T1000 (cell line): ENCODE measurements around the gene ZNF609.

Source experiments
- DNase-seq: peaks from one replicate; lab custom pipeline; 2025; ENCODE audit warnings: mixed read lengths; lab: John Stamatoyannopoulos, UW

The ZNF609 gene, protein sequence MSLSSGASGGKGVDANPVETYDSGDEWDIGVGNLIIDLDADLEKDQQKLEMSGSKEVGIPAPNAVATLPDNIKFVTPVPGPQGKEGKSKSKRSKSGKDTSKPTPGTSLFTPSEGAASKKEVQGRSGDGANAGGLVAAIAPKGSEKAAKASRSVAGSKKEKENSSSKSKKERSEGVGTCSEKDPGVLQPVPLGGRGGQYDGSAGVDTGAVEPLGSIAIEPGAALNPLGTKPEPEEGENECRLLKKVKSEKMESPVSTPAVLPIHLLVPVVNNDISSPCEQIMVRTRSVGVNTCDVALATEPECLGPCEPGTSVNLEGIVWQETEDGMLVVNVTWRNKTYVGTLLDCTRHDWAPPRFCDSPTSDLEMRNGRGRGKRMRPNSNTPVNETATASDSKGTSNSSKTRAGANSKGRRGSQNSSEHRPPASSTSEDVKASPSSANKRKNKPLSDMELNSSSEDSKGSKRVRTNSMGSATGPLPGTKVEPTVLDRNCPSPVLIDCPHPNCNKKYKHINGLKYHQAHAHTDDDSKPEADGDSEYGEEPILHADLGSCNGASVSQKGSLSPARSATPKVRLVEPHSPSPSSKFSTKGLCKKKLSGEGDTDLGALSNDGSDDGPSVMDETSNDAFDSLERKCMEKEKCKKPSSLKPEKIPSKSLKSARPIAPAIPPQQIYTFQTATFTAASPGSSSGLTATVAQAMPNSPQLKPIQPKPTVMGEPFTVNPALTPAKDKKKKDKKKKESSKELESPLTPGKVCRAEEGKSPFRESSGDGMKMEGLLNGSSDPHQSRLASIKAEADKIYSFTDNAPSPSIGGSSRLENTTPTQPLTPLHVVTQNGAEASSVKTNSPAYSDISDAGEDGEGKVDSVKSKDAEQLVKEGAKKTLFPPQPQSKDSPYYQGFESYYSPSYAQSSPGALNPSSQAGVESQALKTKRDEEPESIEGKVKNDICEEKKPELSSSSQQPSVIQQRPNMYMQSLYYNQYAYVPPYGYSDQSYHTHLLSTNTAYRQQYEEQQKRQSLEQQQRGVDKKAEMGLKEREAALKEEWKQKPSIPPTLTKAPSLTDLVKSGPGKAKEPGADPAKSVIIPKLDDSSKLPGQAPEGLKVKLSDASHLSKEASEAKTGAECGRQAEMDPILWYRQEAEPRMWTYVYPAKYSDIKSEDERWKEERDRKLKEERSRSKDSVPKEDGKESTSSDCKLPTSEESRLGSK (N-terminal part only)

DNA sequence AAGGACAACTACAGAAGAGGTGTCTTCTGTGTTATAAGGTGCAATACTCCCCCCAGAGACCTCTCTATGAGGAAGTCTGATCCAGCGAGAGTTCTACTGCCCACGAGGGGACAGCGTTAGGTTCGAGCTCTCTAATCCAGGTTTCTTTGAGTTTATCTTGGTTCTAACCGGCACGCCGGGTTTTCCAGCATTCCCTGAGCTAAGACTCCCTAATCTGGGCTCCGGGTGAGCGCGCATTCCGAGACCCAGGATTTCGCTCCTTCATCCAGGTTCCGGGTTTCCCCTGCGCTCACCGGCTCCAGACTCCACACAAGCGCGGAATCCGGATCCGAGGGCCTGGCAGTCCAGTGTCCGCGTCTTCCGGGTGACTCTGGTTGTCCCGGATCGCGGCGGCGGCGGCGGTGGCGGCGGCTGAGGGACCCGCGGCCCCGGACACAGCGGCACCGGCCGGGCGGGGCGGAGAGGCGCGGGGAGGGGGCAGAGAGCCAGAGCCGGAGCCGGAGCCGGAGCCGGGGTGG lies at the start of gene ZNF609:
Gene ZNF609, plus strand, starts transcription at position 373 of the 518 bp plus-strand sequence. CDS start 38,842 bp downstream, outside the sequence.
- peak; percentile 93 for DNase-seq

DNA sequence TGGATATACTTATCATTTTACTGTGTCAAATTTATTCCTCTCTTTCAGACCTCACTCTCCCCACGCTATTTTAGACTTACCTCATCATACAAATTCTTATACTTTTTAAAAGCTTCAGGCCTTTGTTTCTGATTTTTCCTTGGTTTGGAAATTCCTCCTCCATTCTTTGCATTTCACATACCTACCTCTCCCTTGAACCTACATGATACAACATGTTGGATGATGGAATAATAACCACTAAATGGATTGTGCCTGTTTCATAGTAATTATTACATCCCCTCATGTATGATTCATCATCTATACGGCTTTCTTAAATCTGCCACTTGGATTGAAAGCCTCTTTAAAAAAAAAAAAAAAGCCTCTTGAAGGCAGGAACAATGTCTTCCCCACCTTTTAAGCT lies 48.2 kb upstream of the ZNF609 start:
- no peak for DNase-seq

GRCh38 chr15:64422697-64423096 lies 37.7 kb upstream of the ZNF609 start:
- DNase-seq = no peak

- no peak for DNase-seq
Observed at GRCh38 chr15:64423970-64424369, 36.4 kb upstream of the ZNF609 start.

GRCh38 chr15:64425221-64425620 lies 35.2 kb upstream of the ZNF609 start:
- no peak for DNase-seq

GRCh38 chr15:64426845-64427465 lies 33.4 kb upstream of the ZNF609 start:
- DNase-seq = no peak

- no peak for DNase-seq
Observed at GRCh38 chr15:64429448-64429847, 30.9 kb upstream of the ZNF609 start.

- no peak for DNase-seq
Observed at GRCh38 chr15:64430000-64430735, 30.2 kb upstream of the ZNF609 start.

- DNase-seq = no peak
Observed at GRCh38 chr15:64437982-64438381, 22.4 kb upstream of the ZNF609 start.

DNA sequence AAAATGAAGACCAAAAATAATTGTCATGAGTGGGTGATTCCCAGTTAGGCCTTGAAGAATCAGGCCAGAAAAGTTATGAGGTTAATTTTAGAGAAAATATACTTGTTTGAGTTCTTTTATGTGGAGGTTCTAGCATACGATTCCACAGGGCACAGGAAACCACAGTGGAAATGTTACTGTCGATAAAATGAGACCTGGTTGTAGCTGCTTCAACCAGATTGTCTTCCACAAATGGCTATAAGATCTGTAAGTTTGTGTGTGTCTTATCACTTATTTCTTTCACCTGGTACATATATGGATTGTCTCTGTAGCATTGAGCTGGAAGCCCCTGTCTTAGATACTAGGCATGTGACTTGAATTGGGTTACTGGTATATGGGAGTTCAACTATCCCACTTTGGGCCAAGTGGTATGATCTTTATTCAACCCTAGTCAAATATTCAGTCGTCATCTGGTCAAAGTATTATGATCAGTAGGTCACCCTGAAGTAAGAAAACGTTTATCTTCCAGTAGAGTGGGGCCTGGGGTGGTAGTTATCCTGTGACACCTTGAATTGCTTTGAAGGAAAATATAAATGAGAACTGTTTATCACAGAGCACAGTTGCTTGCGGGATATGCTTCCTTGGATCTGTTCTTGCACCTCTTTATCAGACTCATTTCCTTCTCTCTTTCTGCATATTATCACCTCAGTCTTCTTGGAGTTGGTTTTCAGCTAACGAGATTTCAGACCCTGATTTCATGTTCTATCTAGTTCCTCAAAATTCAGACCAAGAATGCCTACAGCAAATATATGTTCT lies 21.5 kb upstream of the ZNF609 start:
- DNase-seq = no peak

DNA sequence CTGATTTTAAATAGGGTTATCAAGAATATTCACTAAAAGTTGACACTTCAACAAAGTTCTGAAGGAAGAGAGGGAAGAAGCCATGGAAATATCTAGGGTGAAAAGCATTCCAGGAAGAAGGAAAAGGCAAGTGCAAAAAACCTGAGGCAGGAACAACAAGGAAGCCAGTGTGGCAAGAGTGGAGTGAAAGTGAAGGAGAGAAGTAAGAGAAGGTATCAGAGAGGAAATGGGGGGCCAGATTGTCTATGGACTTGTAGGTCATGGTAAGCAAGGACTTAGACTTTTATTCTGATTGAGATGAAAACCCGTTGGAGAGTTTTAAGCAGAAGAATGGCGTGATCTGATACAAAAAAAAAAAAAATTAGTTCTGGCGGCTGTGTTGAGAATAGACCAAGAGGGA lies 18.5 kb upstream of the ZNF609 start:
- no peak for DNase-seq

DNA sequence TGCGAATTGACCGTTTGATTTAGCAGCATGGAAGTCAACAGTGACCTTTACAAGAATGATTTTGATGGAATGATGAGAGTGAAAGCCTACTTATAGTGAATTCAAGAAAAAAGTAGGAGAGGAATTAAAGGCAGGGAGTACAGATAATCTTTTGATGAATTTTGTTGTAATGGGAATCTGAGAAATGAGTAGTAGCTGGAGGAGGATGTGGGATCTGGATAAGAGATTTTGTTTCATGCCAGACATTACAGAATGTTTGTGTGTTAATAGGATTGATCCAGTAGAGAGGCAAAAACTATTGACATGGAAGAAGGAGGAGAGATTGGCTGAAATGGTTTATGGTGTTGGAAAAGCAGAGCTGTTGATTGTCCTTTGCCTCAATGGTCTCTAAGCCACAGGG lies 17.4 kb upstream of the ZNF609 start:
- DNase-seq = no peak

DNA sequence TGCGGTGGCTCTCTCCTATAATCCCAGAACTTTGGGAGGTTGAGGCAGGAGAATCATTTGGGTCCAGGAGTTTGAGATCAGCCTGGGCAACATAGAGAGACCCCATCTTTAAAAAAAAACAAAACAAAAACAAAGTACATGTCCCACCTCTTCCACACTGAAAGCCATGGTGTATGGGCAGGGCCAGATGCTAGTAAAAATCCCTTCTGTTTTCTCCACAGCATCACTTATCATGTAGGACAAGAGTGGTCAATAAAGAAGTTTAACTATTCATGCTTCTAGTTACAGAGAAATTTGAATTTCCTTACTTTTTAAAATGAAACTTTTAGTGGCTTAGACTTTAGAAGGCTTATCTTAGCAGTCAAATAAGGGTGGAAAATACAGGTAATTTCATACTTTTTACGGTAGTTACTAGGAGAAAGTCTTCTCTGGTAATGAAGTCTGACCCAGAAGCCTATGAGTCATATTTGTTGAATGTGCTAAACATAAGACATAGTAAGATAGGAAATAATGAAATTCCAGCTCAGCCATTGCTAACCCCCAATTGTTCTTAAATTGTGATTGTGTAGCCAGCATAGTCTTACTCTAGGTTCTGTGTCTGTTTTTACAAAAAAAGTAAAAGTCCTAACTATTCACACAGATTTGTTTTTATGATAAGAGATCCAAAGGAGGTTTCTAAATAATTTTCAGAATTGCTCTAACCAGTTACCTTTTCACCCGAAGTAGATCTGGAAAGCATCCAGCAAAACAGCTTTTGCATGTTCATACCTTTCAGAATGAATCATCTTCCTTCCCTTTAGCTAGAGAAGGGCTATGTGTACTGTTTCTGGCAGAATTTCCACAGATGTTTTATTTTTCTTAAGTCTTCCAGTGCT lies 16.4 kb upstream of the ZNF609 start:
- no peak for DNase-seq

DNA sequence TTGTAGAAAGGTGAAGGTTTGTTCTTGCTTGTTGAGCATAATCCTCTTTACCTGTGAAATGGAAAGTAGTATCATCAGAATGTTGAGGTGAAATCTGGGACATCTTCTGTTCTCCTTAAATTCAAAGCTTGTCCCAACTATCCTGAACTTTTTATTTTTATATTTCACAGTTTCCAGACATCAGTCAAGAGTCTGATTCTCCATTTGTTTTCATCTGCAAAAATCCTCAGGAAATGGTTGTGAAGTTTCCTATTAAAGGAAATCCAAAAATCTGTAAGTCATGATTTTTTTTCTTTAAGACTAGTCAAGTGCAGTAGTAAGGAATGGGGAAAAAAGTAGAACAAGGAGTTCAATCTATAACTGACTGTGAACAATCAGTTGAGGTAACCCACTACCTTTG lies 15.5 kb upstream of the ZNF609 start:
- DNase-seq = no peak

- DNase-seq = no peak
Observed at GRCh38 chr15:64447536-64448315, 12.7 kb upstream of the ZNF609 start.

DNA sequence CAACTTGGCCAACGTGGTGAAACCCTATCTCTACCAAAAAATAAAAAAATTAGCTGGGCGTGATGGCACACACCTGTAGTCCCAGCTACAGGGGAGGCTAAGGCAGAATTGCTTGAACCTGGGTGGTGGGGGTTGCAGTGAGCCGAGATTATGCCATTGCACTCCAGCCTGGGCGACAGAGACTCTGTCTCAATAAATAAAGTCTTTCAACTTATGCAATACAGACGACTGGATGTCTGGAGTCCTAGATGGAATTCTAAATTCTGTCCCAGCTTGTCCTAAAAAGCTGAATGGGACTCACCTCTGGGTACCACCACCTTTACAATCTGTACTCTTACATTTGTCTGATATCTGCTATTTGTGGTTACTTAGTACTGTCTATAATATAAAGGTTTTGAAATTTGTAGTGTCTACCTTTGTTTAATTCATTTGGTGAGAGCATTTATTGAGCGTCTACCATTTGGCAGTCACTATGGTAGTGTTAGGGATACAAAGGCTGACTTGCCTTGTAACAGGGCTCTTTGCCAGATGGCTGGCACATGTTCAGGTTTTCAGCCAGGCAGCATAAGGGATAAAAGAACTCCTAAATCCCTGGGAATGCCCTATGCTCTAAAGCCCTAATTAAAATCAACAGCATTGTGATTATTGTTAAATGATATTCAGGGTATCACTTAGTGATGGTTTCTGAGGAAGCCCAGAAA lies 7.2 kb upstream of the ZNF609 start:
- no peak for DNase-seq

DNA sequence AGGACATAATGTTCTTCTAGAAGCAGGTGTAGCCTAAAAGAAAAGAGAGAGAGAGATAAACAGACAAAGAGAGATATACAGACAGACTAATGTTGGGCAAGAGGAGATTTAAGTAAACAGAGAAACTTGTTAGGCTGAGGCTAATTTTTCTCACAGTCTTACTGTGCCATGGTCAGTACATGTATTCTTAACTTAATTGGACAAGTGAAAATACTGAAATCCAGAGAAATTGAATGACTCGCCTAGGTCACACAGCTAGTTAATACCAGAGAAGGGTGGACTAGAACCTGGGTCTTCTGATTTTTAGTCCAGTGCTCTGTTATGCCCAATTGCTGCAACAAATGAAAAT lies 6.7 kb upstream of the ZNF609 start:
- no peak for DNase-seq

- no peak for DNase-seq
Observed at GRCh38 chr15:64454282-64454681, 6.1 kb upstream of the ZNF609 start.
